ENCODE results near the gene CACHD1.

DNA sequence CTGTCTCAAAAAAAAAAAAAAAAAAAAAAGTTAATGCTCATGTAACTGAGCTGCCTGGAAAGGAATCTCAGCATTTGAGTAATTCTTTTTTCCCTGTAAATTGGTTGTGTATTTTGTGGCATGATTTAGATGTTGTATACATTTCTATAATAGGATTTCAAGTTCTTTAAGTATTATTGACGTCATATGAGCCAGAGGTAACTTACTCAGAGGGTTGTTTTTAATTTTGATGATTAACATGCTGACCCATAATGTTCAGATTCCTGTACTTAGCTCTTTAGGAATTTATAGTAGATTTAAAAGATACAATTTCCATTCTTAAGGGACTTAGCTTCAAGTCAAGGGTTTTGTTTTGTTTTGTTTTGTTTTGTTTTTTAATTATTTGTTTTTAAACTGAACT is 120.4 kb downstream of the CACHD1 start:
- TF ChIP-seq, protein P1, sequence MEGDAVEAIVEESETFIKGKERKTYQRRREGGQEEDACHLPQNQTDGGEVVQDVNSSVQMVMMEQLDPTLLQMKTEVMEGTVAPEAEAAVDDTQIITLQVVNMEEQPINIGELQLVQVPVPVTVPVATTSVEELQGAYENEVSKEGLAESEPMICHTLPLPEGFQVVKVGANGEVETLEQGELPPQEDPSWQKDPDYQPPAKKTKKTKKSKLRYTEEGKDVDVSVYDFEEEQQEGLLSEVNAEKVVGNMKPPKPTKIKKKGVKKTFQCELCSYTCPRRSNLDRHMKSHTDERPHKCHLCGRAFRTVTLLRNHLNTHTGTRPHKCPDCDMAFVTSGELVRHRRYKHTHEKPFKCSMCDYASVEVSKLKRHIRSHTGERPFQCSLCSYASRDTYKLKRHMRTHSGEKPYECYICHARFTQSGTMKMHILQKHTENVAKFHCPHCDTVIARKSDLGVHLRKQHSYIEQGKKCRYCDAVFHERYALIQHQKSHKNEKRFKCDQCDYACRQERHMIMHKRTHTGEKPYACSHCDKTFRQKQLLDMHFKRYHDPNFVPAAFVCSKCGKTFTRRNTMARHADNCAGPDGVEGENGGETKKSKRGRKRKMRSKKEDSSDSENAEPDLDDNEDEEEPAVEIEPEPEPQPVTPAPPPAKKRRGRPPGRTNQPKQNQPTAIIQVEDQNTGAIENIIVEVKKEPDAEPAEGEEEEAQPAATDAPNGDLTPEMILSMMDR (IDR thresholded peaks at IDR 0.05): no peak
- TF ChIP-seq POLR2AphosphoS5 (IDR thresholded peaks at IDR 0.05; ENCODE audit: low read depth, low read length): no peak
